IPS-18a (cell line): Measurements from ENCODE around the gene CHCT1.
A peak's percentile ranks its signal among the peaks of the same experiment; 100 is the strongest.

Experiments
- H3K27ac ChIP-seq: one replicate; pipeline ENCODE4 v1.5.1; 2013; ENCODE audit warnings: low read length
- H3K27me3 ChIP-seq: one replicate; pipeline ENCODE4 v1.6.1; 2013; ENCODE audit warnings: mild to moderate bottlenecking, low read length; ENCODE audit not compliant: control insufficient read depth, insufficient read depth
- H3K36me3 ChIP-seq: one replicate; pipeline ENCODE4 v1.6.1; 2013; ENCODE audit warnings: low read depth, low read length; ENCODE audit not compliant: control insufficient read depth
- H3K4me1 ChIP-seq: one replicate; pipeline ENCODE4 v1.6.1; 2013; ENCODE audit warnings: low read depth, low read length; ENCODE audit not compliant: control insufficient read depth
- H3K4me3 ChIP-seq: one replicate; pipeline ENCODE4 v1.5.1; 2013; ENCODE audit warnings: low read length
- H3K9ac ChIP-seq: one replicate; pipeline ENCODE4 v1.6.1; 2013; ENCODE audit warnings: mild to moderate bottlenecking, low read length, moderate library complexity
- H3K9me3 ChIP-seq: one replicate; pipeline ENCODE4 v1.6.1; 2013; ENCODE audit warnings: low read depth, low read length; ENCODE audit not compliant: control insufficient read depth

CHCT1 gene

GRCh38 chr17:60390925-60391470 is 31.3 kb upstream of the CHCT1 start:
- no peaks in the 10 kb centered on the region for H3K27me3 ChIP-seq
- peak overlapping the region; percentile 98 for H3K4me3 ChIP-seq
- peak overlapping the region; percentile 76 for H3K9ac ChIP-seq
- H3K36me3 ChIP-seq, result no peaks in the 10 kb centered on the region
- H3K9me3 ChIP-seq, result no peaks in the 10 kb centered on the region
- peak overlapping the region; percentile 71 for H3K27ac ChIP-seq
- H3K4me1 ChIP-seq, result peaks cover 48% of the 10 kb centered on the region

GRCh38 chr17:60391471-60392041 is 30.7 kb upstream of the CHCT1 start:
- no peaks in the 10 kb centered on the region for H3K9me3 ChIP-seq
- peak overlapping the region; percentile 76 for H3K9ac ChIP-seq
- peak overlapping the region; percentile 71 for H3K27ac ChIP-seq
- H3K4me3 ChIP-seq, result peak overlapping the region; percentile 98
- H3K36me3 ChIP-seq, result no peaks in the 10 kb centered on the region
- H3K4me1 ChIP-seq, result peaks cover 42% of the 10 kb centered on the region
- no peaks in the 10 kb centered on the region for H3K27me3 ChIP-seq

- peaks cover 36% of the 10 kb centered on the region for H3K4me1 ChIP-seq
- H3K27ac ChIP-seq, result peak within 1 kb of the TSS; percentile 85
- H3K9me3 ChIP-seq, result no peaks in the 10 kb centered on the region
- peak within 1 kb of the TSS; percentile 98 for H3K4me3 ChIP-seq
- peak within 1 kb of the TSS; percentile 76 for H3K9ac ChIP-seq
- no peaks in the 10 kb centered on the region for H3K27me3 ChIP-seq
- H3K36me3 ChIP-seq, result no peaks in the 10 kb centered on the region
These were observed 30.0 kb upstream of the CHCT1 start, which contains the start of gene USP32 for GRCh38 chr17:60392042-60392844. Gene USP32, minus strand, starts transcription at chr17:60392133. Its CDS starts 194 bp downstream, at chr17:60391939.

GRCh38 chr17:60392845-60393702 is 29.2 kb upstream of the CHCT1 start:
- Histone ChIP-seq H3K9ac (peak overlapping the region; percentile 76), H3K27ac (peak overlapping the region; percentile 85), H3K9me3 (no peaks in the 10 kb centered on the region), H3K27me3 (no peaks in the 10 kb centered on the region), H3K4me1 (peaks cover 28% of the 10 kb centered on the region), H3K36me3 (no peaks in the 10 kb centered on the region), H3K4me3 (peak overlapping the region; percentile 98)

- no peaks in the 10 kb centered on the region for H3K27me3 ChIP-seq
- H3K36me3 ChIP-seq, result no peaks in the 10 kb centered on the region
- no peak overlapping the region for H3K9ac ChIP-seq
- H3K4me1 ChIP-seq, result peaks cover 18% of the 10 kb centered on the region
- no peak overlapping the region for H3K4me3 ChIP-seq
- no peaks in the 10 kb centered on the region for H3K9me3 ChIP-seq
- H3K27ac ChIP-seq, result no peak overlapping the region
These were observed 28.2 kb upstream of the CHCT1 start for GRCh38 chr17:60393840-60394723.

- no peak overlapping the region for H3K4me3 ChIP-seq
- H3K27ac ChIP-seq, result no peak overlapping the region
These were observed 26.7 kb upstream of the CHCT1 start for GRCh38 chr17:60395508-60396065.

GRCh38 chr17:60396412-60396811 is 25.9 kb upstream of the CHCT1 start:
- Histone ChIP-seq H3K36me3 (no peaks in the 10 kb centered on the region), H3K4me3 (no peak overlapping the region), H3K9ac (no peak overlapping the region), H3K4me1 (peaks cover 5% of the 10 kb centered on the region), H3K27ac (no peak overlapping the region), H3K27me3 (no peaks in the 10 kb centered on the region), H3K9me3 (no peaks in the 10 kb centered on the region)

More at GRCh38 chr17:60395508-60396065, 26.7 kb upstream of the CHCT1 start:
- peaks cover 8% of the 10 kb centered on the region for H3K4me1 ChIP-seq
- no peaks in the 10 kb centered on the region for H3K9me3 ChIP-seq
- no peaks in the 10 kb centered on the region for H3K36me3 ChIP-seq
- H3K9ac ChIP-seq, result no peak overlapping the region
- no peaks in the 10 kb centered on the region for H3K27me3 ChIP-seq

GRCh38 chr17:60398227-60398959 is 23.9 kb upstream of the CHCT1 start:
- H3K36me3 ChIP-seq, result no peaks in the 10 kb centered on the region
- H3K4me1 ChIP-seq, result peaks cover under 1% of the 10 kb centered on the region
- no peak overlapping the region for H3K4me3 ChIP-seq
- H3K9me3 ChIP-seq, result no peaks in the 10 kb centered on the region
- no peak overlapping the region for H3K27ac ChIP-seq
- no peak overlapping the region for H3K9ac ChIP-seq
- H3K27me3 ChIP-seq, result no peaks in the 10 kb centered on the region

- Histone ChIP-seq H3K27me3 (no peaks in the 10 kb centered on the region), H3K4me1 (no peaks in the 10 kb centered on the region), H3K4me3 (no peak overlapping the region), H3K36me3 (no peaks in the 10 kb centered on the region), H3K9me3 (no peaks in the 10 kb centered on the region), H3K27ac (no peak overlapping the region), H3K9ac (no peak overlapping the region)
These were observed 20.5 kb upstream of the CHCT1 start for GRCh38 chr17:60401819-60402218.

GRCh38 chr17:60403523-60403810 is 18.8 kb upstream of the CHCT1 start:
- Histone ChIP-seq H3K4me1 (no peaks in the 10 kb centered on the region), H3K27me3 (no peaks in the 10 kb centered on the region), H3K9me3 (no peaks in the 10 kb centered on the region), H3K4me3 (no peak overlapping the region), H3K9ac (no peak overlapping the region), H3K36me3 (no peaks in the 10 kb centered on the region), H3K27ac (no peak overlapping the region)
